ENCODE measurements around the gene IGFBP2. TPM values are rescaled to one million over a fixed set of nuclear protein-coding genes. Genes with fewer than 3 reads are reported as not detected.

IGFBP2 gene
- total RNA-seq, 1 donor from 2014 or later: 371 TPM

DNA sequence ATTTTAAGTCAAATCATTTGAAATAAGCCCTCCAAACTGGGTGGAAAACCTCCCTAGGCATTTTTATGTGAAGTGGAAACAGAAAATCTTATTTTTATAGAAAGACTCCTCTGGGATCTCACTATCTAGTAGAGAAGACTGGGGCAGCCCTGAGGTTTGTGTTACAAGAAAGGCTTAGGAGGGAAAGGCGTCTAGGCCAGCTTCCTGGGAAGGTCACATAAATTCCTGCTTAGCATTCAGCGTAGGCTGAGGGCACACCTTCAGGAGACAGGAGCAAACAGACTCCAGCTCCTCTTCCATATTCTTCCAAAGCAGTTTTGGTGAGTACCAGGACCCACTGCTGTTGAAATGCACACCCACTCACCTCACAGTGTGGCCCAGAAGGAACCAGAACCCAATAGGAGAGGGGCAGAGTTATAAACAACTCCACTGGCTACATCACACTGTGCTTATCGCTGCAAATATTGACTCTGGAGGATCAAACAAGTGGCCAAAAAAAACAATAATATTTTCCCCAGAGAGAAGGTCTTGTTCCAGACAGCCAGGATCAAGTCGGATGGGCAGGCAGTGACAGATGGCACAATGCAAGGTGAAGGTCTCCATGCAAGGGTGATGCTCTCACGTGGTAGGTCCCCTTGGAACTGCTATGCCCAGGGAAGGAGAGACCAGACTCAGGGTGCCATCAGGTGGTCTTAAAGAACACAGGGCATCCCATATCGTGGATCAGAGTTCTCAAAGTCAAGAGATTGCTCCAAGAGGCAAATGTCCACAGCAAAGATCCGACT, 17.7 kb upstream of the IGFBP2 start:
- no peaks in the 10 kb centered on the region for H3K9me3 Mint-ChIP-seq

DNA sequence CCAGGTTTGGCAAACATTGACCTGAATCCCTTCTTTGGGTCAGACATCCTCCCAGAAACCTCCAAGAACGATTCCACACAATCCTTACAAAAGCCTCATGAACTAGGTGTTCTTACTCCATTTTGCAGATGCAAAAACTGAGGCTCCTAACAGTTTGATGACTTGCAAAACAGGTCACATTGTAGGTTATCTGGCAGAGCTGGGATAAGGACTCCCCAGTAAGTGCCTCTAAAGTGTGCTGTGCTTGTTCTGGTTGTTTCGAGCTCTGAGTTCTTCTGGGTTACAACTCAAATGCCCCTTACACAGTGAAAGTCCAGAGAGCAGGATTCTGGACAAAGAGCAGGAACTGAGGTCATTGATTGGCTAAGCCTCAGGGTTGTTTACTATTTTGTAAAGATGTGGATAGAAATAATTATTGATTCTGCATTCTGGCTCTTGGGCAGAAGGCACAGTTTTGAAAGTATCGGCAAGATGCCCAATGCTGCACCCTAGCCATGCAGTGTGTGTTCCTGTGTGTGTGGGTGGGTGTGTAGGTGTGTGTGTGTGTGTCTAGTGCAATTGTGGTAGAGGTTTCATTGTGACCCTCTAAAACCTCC, 17.0 kb upstream of the IGFBP2 start:
- Histone ChIP-seq H3K36me3 (no peaks in the 10 kb centered on the region), H3K4me3 (no peak overlapping the region), H3K27ac (no peak overlapping the region), H3F3A (ENCODE audit: low read depth) (peaks cover 27% of the 10 kb centered on the region), H4K20me1 (ENCODE audit: low read depth) (no peaks in the 10 kb centered on the region), H3K4me1 (peaks cover 30% of the 10 kb centered on the region), H2AFZ (replicated peaks) (no peak overlapping the region), H3K9ac (no peak overlapping the region), H3K27me3 (no peaks in the 10 kb centered on the region), H3K4me2 (no peak overlapping the region), H3K9me3 (ENCODE audit: low read depth) (no peaks in the 10 kb centered on the region), H3K79me2 (ENCODE audit: low read depth) (no peaks in the 10 kb centered on the region)
- Mint-ChIP-seq H3K27me3 (ENCODE audit: insufficient read depth, low read depth) (peaks cover 13% of the 10 kb centered on the region), H3K36me3 (no peaks in the 10 kb centered on the region), H3K9me3 (no peaks in the 10 kb centered on the region), H3K27ac (peak overlapping the region; percentile 50), H3K4me3 (no peak overlapping the region), H3K4me1 (peaks cover 62% of the 10 kb centered on the region)
- DNase-seq (ENCODE audit: low spot score): no peak
- TF ChIP-seq EZH2 (IDR thresholded peaks at IDR 0.05): no peak
- TF ChIP-seq, protein P1, sequence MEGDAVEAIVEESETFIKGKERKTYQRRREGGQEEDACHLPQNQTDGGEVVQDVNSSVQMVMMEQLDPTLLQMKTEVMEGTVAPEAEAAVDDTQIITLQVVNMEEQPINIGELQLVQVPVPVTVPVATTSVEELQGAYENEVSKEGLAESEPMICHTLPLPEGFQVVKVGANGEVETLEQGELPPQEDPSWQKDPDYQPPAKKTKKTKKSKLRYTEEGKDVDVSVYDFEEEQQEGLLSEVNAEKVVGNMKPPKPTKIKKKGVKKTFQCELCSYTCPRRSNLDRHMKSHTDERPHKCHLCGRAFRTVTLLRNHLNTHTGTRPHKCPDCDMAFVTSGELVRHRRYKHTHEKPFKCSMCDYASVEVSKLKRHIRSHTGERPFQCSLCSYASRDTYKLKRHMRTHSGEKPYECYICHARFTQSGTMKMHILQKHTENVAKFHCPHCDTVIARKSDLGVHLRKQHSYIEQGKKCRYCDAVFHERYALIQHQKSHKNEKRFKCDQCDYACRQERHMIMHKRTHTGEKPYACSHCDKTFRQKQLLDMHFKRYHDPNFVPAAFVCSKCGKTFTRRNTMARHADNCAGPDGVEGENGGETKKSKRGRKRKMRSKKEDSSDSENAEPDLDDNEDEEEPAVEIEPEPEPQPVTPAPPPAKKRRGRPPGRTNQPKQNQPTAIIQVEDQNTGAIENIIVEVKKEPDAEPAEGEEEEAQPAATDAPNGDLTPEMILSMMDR (IDR thresholded peaks at IDR 0.05): no peak
- no peak for TF ChIP-seq EZH2phosphoT487 (IDR thresholded peaks at IDR 0.05)

More for the DNA sequence above, 17.7 kb upstream of the IGFBP2 start:
- no peak overlapping the region for H3K4me2 ChIP-seq
- no peak overlapping the region for H3K4me3 ChIP-seq
- no peaks in the 10 kb centered on the region for H3K36me3 Mint-ChIP-seq
- H3K27ac ChIP-seq: no peak overlapping the region
- H3K9me3 ChIP-seq (ENCODE audit: low read depth): no peaks in the 10 kb centered on the region
- no peaks in the 10 kb centered on the region for H4K20me1 ChIP-seq (ENCODE audit: low read depth)
- peaks cover 57% of the 10 kb centered on the region for H3K4me1 Mint-ChIP-seq
- no peak overlapping the region for H3K4me3 Mint-ChIP-seq
- H3K27me3 ChIP-seq: no peaks in the 10 kb centered on the region
- no peaks in the 10 kb centered on the region for H3K36me3 ChIP-seq
- H3K27ac Mint-ChIP-seq: peak overlapping the region; percentile 95
- peaks cover 26% of the 10 kb centered on the region for H3F3A ChIP-seq (ENCODE audit: low read depth)
- no peaks in the 10 kb centered on the region for H3K79me2 ChIP-seq (ENCODE audit: low read depth)
- DNase-seq (ENCODE audit: low spot score): no peak
- TF ChIP-seq EZH2 (IDR thresholded peaks at IDR 0.05) (no peak), EZH2phosphoT487 (IDR thresholded peaks at IDR 0.05) (no peak)
- TF ChIP-seq, protein P1 (IDR thresholded peaks at IDR 0.05): no peak
- H2AFZ ChIP-seq (replicated peaks): no peak overlapping the region
- peaks cover 23% of the 10 kb centered on the region for H3K4me1 ChIP-seq
- H3K27me3 Mint-ChIP-seq (ENCODE audit: insufficient read depth, low read depth): peaks cover 11% of the 10 kb centered on the region
- no peak overlapping the region for H3K9ac ChIP-seq

DNA sequence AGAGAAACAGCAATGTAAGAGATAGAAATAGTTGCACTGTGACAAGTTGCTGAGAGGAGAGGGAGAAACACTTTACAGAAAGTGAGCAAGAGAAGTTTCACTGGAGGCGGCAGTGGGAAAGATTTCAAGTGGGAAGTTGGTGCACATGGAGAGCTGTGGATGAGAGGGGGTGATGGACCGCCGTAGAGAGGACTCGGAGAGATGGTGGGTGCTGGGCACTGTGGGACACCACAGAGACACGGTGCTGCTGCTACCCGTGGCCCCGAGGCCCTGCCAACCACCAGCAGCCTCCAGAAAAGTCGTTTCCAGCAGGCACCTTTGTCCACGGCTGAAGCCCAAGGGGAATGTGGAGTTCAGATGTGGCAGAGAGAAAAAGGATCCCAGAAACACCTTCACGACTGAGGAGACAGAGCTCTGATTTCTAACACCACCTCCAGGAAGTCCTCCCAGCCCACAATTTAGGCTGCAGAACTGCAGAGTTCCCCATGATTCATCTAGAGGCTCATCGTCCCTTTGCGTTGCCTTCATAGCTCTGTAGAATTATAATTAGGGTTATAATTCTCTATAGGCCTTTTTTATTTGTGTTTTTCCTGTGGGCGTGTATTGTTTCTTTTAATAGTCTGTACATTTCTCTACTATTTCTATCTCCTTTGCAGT, 15.9 kb upstream of the IGFBP2 start:
- TF ChIP-seq EZH2 (IDR thresholded peaks at IDR 0.05) (no peak), EZH2phosphoT487 (IDR thresholded peaks at IDR 0.05) (no peak)
- TF ChIP-seq, protein P1 (IDR thresholded peaks at IDR 0.05): no peak
- H2AFZ ChIP-seq (replicated peaks): no peak overlapping the region
- H3K36me3 ChIP-seq: no peaks in the 10 kb centered on the region
- H3K79me2 ChIP-seq (ENCODE audit: low read depth): no peaks in the 10 kb centered on the region
- H3K36me3 Mint-ChIP-seq: no peaks in the 10 kb centered on the region
- H3K4me1 Mint-ChIP-seq: peaks cover 68% of the 10 kb centered on the region
- no peaks in the 10 kb centered on the region for H3K27me3 ChIP-seq
- peaks cover 27% of the 10 kb centered on the region for H3F3A ChIP-seq (ENCODE audit: low read depth)
- no peak for DNase-seq (ENCODE audit: low spot score)
- H4K20me1 ChIP-seq (ENCODE audit: low read depth): no peaks in the 10 kb centered on the region
- H3K4me3 Mint-ChIP-seq: no peak overlapping the region
- H3K9me3 ChIP-seq (ENCODE audit: low read depth): no peaks in the 10 kb centered on the region
- H3K27me3 Mint-ChIP-seq (ENCODE audit: insufficient read depth, low read depth): peaks cover 10% of the 10 kb centered on the region
- no peak overlapping the region for H3K9ac ChIP-seq
- H3K4me3 ChIP-seq: no peak overlapping the region
- H3K9me3 Mint-ChIP-seq: no peaks in the 10 kb centered on the region
- no peak overlapping the region for H3K27ac ChIP-seq
- no peak overlapping the region for H3K4me2 ChIP-seq
- H3K27ac Mint-ChIP-seq: peak overlapping the region; percentile 50
- H3K4me1 ChIP-seq: peaks cover 36% of the 10 kb centered on the region
